Hepatocyte (in vitro differentiated cells): ENCODE results near the gene PCLO.

Experiments used
- EZH2phosphoT487 ChIP-seq: fragments of 200-600 bp; sonication (generic); IDR thresholded peaks from one replicate; pipeline ENCODE4 v1.6.1; 2018; ENCODE audit warnings: antibody characterized with exemption, mild to moderate bottlenecking, low read depth, moderate library complexity; ENCODE audit not compliant: unreplicated experiment, severe bottlenecking
- TF ChIP-seq, protein P1 (sequence below): fragments of 200-600 bp; sonication (generic); IDR thresholded peaks from 2 replicates; pipeline ENCODE4 v1.5.1; 2016; ENCODE audit warnings: antibody characterized with exemption, mild to moderate bottlenecking; ENCODE audit not compliant: poor library complexity

- TF ChIP-seq, protein P1, sequence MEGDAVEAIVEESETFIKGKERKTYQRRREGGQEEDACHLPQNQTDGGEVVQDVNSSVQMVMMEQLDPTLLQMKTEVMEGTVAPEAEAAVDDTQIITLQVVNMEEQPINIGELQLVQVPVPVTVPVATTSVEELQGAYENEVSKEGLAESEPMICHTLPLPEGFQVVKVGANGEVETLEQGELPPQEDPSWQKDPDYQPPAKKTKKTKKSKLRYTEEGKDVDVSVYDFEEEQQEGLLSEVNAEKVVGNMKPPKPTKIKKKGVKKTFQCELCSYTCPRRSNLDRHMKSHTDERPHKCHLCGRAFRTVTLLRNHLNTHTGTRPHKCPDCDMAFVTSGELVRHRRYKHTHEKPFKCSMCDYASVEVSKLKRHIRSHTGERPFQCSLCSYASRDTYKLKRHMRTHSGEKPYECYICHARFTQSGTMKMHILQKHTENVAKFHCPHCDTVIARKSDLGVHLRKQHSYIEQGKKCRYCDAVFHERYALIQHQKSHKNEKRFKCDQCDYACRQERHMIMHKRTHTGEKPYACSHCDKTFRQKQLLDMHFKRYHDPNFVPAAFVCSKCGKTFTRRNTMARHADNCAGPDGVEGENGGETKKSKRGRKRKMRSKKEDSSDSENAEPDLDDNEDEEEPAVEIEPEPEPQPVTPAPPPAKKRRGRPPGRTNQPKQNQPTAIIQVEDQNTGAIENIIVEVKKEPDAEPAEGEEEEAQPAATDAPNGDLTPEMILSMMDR: no peak
- TF ChIP-seq EZH2phosphoT487: no peak
Observed at GRCh38 chr7:83119494-83119893, 43.2 kb downstream of the PCLO start.
